HepG2 (cell line): Measurements from ENCODE around the gene MYO6. TPM values are rescaled to one million over a fixed set of nuclear protein-coding genes. Genes with fewer than 3 reads are reported as not detected.

Experiments used
- BRCA1 ChIP-seq: sonication (generic); formaldehyde crosslinking; IDR thresholded peaks from 2 replicates; pipeline ENCODE4 v1.4.0; 2020; ENCODE audit warnings: missing genetic modification reagents
- GTF2F1 ChIP-seq: fragments of 150-350 bp; IDR thresholded peaks from 2 replicates; pipeline ENCODE4 v1.6.1; 2014; ENCODE audit warnings: low read length
- HIVEP1 ChIP-seq: sonication (generic); formaldehyde crosslinking; IDR thresholded peaks from 2 replicates; pipeline ENCODE4 v1.4.0; 2020; ENCODE audit warnings: mild to moderate bottlenecking, missing genetic modification reagents
- HNRNPLL ChIP-seq: fragments of 200-400 bp; formaldehyde crosslinking; IDR thresholded peaks from 2 replicates; pipeline ENCODE4 v1.6.1; 2017; ENCODE audit warnings: mild to moderate bottlenecking, low read depth, low read length; ENCODE audit not compliant: poor library complexity, severe bottlenecking
- KAT8 ChIP-seq: IDR thresholded peaks from 2 replicates; pipeline ENCODE4 v1.6.1; 2016; ENCODE audit warnings: missing genetic modification reagents, missing compliant biosample characterization
- MED1 ChIP-seq: sonication (generic); formaldehyde crosslinking; IDR thresholded peaks from 2 replicates; pipeline ENCODE4 v1.4.0; 2020; ENCODE audit warnings: missing genetic modification reagents
- NRL ChIP-seq: sonication (generic); formaldehyde crosslinking; IDR thresholded peaks from 2 replicates; pipeline ENCODE4 v1.5.0; 2020; ENCODE audit warnings: missing genetic modification reagents, mild to moderate bottlenecking, moderate library complexity, borderline replicate concordance
- PAF1 ChIP-seq: IDR thresholded peaks from 2 replicates; pipeline ENCODE4 v1.6.1; 2016; ENCODE audit warnings: missing genetic modification reagents, missing compliant biosample characterization
- TFDP2 ChIP-seq: sonication (generic); formaldehyde crosslinking; IDR thresholded peaks from 2 replicates; pipeline ENCODE4 v1.4.0; 2020; ENCODE audit warnings: missing genetic modification reagents
- ZFP36L1 ChIP-seq: sonication (generic); formaldehyde crosslinking; IDR thresholded peaks from 2 replicates; pipeline ENCODE4 v1.8.0; 2022; ENCODE audit warnings: mild to moderate bottlenecking, missing genetic modification reagents, moderate library complexity
- ZFP36L2 ChIP-seq: sonication (generic); formaldehyde crosslinking; IDR thresholded peaks from 2 replicates; pipeline ENCODE4 v1.4.0; 2020; ENCODE audit warnings: missing genetic modification reagents
- ZGPAT ChIP-seq: IDR thresholded peaks from 2 replicates; pipeline ENCODE4 v1.6.1; 2016; ENCODE audit warnings: mild to moderate bottlenecking
- ZNF44 ChIP-seq: sonication (generic); formaldehyde crosslinking; IDR thresholded peaks from 2 replicates; pipeline ENCODE4 v1.5.1; 2020; ENCODE audit warnings: mild to moderate bottlenecking, missing genetic modification reagents
- ZNF773 ChIP-seq: sonication (generic); formaldehyde crosslinking; IDR thresholded peaks from 2 replicates; pipeline ENCODE4 v1.4.0; 2020; ENCODE audit warnings: missing genetic modification reagents, borderline replicate concordance
- ZNF777 ChIP-seq: sonication (generic); formaldehyde crosslinking; IDR thresholded peaks from 2 replicates; pipeline ENCODE4 v1.4.0; 2020; ENCODE audit warnings: missing genetic modification reagents
- ZNF891 ChIP-seq: sonication (generic); formaldehyde crosslinking; IDR thresholded peaks from 2 replicates; pipeline ENCODE4 v1.5.0; 2020; ENCODE audit warnings: mild to moderate bottlenecking, missing genetic modification reagents
- polyA plus RNA-seq, 8 experiments: library from polyadenylated mRNA; depleted of rRNA in 3 of 8; stranded (reverse) in 7 of 8; unstranded in 1 of 8; fragments of >200 nt; fragmentation: Illumina TruSeq in 4 of 8; extraction: Trizol in 4 of 8; gene quantifications; 2 replicates each; pipeline versions ENCODE4 v1.2.1 to v1.2.3, GENCODE V29; 2011 to 2016; ENCODE audit warnings: low read depth in 4 of 8, missing spikeins in 1 of 8, mixed read lengths in 1 of 8; ENCODE audit not compliant: insufficient read depth in 1 of 8
- total RNA-seq, 5 experiments: library from RNA; depleted of rRNA; stranded (reverse); fragments of >200 nt; fragmentation: Illumina TruSeq; extraction: Trizol; gene quantifications; 2 replicates each; pipeline ENCODE4 v1.2.3, GENCODE V29; 2016; ENCODE audit warnings: low read depth in 1 of 5
- TF ChIP-seq, protein P1 (sequence below): IDR thresholded peaks from 2 replicates; pipeline ENCODE4 v1.6.1; 2016; ENCODE audit warnings: mild to moderate bottlenecking, missing biosample characterization, missing genetic modification reagents
- TF ChIP-seq, protein P2 (sequence below): sonication (generic); formaldehyde crosslinking; IDR thresholded peaks from 2 replicates; pipeline ENCODE4 v1.4.0; 2020; ENCODE audit warnings: mild to moderate bottlenecking, missing genetic modification reagents
- TF ChIP-seq, protein P3 (sequence below): sonication (generic); formaldehyde crosslinking; IDR thresholded peaks from 2 replicates; pipeline ENCODE4 v1.5.1; 2020; ENCODE audit warnings: mild to moderate bottlenecking, missing genetic modification reagents, moderate library complexity
- TF ChIP-seq, protein P4 (sequence below): sonication (generic); formaldehyde crosslinking; IDR thresholded peaks from 2 replicates; pipeline ENCODE4 v1.5.0; 2020; ENCODE audit warnings: missing genetic modification reagents

The MYO6 gene
- total and polyA plus RNA-seq, 2 of the 13 experiments (the other 11 are each of a cell fraction or from before 2014, with no cell fraction given): 5.4 to 7.5 TPM

- TF ChIP-seq ZNF773: peak; percentile 71; the same call in 1 of the 2 replicates
- peak; percentile 56; the same call in 1 of the 2 replicates for TF ChIP-seq KAT8
- no peak for TF ChIP-seq GTF2F1
- TF ChIP-seq, protein P1, sequence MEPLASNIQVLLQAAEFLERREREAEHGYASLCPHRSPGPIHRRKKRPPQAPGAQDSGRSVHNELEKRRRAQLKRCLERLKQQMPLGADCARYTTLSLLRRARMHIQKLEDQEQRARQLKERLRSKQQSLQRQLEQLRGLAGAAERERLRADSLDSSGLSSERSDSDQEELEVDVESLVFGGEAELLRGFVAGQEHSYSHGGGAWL: peak; percentile 84
- TF ChIP-seq, protein P2, sequence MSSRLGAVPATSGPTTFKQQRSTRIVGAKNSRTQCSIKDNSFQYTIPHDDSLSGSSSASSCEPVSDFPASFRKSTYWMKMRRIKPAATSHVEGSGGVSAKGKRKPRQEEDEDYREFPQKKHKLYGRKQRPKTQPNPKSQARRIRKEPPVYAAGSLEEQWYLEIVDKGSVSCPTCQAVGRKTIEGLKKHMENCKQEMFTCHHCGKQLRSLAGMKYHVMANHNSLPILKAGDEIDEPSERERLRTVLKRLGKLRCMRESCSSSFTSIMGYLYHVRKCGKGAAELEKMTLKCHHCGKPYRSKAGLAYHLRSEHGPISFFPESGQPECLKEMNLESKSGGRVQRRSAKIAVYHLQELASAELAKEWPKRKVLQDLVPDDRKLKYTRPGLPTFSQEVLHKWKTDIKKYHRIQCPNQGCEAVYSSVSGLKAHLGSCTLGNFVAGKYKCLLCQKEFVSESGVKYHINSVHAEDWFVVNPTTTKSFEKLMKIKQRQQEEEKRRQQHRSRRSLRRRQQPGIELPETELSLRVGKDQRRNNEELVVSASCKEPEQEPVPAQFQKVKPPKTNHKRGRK: peak; percentile 56; the same call in 1 of the 2 replicates
- no peak for TF ChIP-seq ZFP36L2 (CRISPR knock-in tag)
- peak; percentile 41; the same call in 1 of the 2 replicates for TF ChIP-seq ZGPAT
- TF ChIP-seq, protein P3, sequence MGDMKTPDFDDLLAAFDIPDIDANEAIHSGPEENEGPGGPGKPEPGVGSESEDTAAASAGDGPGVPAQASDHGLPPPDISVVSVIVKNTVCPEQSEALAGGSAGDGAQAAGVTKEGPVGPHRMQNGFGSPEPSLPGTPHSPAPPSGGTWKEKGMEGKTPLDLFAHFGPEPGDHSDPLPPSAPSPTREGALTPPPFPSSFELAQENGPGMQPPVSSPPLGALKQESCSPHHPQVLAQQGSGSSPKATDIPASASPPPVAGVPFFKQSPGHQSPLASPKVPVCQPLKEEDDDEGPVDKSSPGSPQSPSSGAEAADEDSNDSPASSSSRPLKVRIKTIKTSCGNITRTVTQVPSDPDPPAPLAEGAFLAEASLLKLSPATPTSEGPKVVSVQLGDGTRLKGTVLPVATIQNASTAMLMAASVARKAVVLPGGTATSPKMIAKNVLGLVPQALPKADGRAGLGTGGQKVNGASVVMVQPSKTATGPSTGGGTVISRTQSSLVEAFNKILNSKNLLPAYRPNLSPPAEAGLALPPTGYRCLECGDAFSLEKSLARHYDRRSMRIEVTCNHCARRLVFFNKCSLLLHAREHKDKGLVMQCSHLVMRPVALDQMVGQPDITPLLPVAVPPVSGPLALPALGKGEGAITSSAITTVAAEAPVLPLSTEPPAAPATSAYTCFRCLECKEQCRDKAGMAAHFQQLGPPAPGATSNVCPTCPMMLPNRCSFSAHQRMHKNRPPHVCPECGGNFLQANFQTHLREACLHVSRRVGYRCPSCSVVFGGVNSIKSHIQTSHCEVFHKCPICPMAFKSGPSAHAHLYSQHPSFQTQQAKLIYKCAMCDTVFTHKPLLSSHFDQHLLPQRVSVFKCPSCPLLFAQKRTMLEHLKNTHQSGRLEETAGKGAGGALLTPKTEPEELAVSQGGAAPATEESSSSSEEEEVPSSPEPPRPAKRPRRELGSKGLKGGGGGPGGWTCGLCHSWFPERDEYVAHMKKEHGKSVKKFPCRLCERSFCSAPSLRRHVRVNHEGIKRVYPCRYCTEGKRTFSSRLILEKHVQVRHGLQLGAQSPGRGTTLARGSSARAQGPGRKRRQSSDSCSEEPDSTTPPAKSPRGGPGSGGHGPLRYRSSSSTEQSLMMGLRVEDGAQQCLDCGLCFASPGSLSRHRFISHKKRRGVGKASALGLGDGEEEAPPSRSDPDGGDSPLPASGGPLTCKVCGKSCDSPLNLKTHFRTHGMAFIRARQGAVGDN (CRISPR knock-in tag): peak; percentile 84
- TF ChIP-seq ZNF891: no peak
- TF ChIP-seq ZNF777 (CRISPR knock-in tag): peak; percentile 85
- 0 out of 2 replicates have a peak, but pooled peaks have one; percentile 13 for TF ChIP-seq TFDP2 (CRISPR knock-in tag)
- TF ChIP-seq PAF1 (CRISPR knock-in tag): no peak
- TF ChIP-seq ZNF44: peak; percentile 73; the same call in 1 of the 2 replicates
- TF ChIP-seq NRL: peak; percentile 68
- TF ChIP-seq, protein P4, sequence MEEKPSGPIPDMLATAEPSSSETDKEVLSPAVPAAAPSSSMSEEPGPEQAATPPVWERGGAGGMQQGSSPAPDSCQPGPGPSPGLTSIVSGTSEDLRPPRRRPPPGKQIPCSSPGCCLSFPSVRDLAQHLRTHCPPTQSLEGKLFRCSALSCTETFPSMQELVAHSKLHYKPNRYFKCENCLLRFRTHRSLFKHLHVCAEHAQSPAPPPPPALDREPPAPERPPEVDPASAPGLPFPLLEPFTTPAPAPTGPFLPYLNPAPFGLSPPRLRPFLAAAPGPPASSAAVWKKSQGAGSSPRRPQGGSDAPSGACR (CRISPR knock-in tag): peak; percentile 59; the same call in 1 of the 2 replicates
- TF ChIP-seq HIVEP1 (CRISPR knock-in tag): peak; percentile 5; the same call in 1 of the 2 replicates
- TF ChIP-seq ZFP36L1 (CRISPR knock-in tag): 0 out of 2 replicates have a peak, but pooled peaks have one; percentile 36
- 0 out of 2 replicates have a peak, but pooled peaks have one; percentile 6 for TF ChIP-seq MED1 (CRISPR knock-in tag)
- no peak for TF ChIP-seq BRCA1
- peak; percentile 46 for TF ChIP-seq HNRNPLL
Observed at GRCh38 chr6:75748743-75749538, at the start of gene MYO6 (continued).
